Sigmoid colon (tissue), 4 donors: Measurements from ENCODE around the gene RHEX.

ENCODE experiments used
- EP300 ChIP-seq, 4 donors: sonication (generic); formaldehyde crosslinking; IDR thresholded peaks; one replicate each; pipeline ENCODE4 v1.6.1; 2017; ENCODE audit warnings: antibody characterized with exemption in 4 of 4
- POLR2A ChIP-seq, 2 donors: fragments of 450-650 bp; IDR thresholded peaks; one replicate each; pipeline ENCODE4 v1.6.1; 2016; ENCODE audit warnings: antibody characterized with exemption in 2 of 2, mild to moderate bottlenecking in 2 of 2, moderate library complexity in 2 of 2
- POLR2AphosphoS5 ChIP-seq, 4 donors: sonication (generic); formaldehyde crosslinking; IDR thresholded peaks; one replicate each; pipeline ENCODE4 v1.6.1; 2017; ENCODE audit warnings: antibody characterized with exemption in 4 of 4
- TF ChIP-seq, protein P1 (sequence below), 4 experiments: fragments of 450-650 bp in 3 of 4; fragments of 200-600 bp in 1 of 4; IDR thresholded peaks; one replicate each; pipeline ENCODE4 v1.5.1; 2016 to 2019; ENCODE audit warnings: antibody characterized with exemption in 4 of 4, mild to moderate bottlenecking in 3 of 4, moderate library complexity in 2 of 4

DNA sequence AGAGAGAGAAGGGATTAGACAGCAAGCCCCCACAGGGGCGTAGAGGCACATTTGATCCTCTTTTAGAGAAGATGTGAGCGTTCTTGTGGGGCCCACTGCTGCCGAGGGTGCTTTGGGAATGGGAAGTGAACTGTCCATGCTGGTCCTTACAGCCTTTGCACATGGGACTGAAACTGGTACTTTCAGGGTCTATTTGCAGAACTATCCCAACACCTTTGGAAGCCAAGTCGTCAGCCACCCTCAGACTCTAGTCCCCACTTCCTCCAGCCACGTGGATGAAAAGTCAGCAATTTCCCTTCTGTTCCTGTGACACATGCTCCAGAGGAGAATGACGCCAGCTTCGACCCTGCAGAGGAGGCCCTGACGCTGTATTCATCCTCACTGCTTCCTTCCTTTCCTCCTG is 47.2 kb upstream of the RHEX start:
- TF ChIP-seq EP300 (IDR thresholded peaks at IDR 0.05) = no peak
- TF ChIP-seq, protein P1, sequence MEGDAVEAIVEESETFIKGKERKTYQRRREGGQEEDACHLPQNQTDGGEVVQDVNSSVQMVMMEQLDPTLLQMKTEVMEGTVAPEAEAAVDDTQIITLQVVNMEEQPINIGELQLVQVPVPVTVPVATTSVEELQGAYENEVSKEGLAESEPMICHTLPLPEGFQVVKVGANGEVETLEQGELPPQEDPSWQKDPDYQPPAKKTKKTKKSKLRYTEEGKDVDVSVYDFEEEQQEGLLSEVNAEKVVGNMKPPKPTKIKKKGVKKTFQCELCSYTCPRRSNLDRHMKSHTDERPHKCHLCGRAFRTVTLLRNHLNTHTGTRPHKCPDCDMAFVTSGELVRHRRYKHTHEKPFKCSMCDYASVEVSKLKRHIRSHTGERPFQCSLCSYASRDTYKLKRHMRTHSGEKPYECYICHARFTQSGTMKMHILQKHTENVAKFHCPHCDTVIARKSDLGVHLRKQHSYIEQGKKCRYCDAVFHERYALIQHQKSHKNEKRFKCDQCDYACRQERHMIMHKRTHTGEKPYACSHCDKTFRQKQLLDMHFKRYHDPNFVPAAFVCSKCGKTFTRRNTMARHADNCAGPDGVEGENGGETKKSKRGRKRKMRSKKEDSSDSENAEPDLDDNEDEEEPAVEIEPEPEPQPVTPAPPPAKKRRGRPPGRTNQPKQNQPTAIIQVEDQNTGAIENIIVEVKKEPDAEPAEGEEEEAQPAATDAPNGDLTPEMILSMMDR (IDR thresholded peaks at IDR 0.05) = no peak
- TF ChIP-seq POLR2A (IDR thresholded peaks at IDR 0.05) = no peak
- no peak for TF ChIP-seq POLR2AphosphoS5 (IDR thresholded peaks at IDR 0.05)
